HCT116 (cell line): ENCODE results near the gene TMEM269. TPM values are rescaled to one million over a fixed set of nuclear protein-coding genes. Genes with fewer than 3 reads are reported as not detected.

Experiments
- ATAC-seq: fragments of 200-7000 bp; cut with Tn5 transposase; 2 replicates; pipeline ENCODE4 v1.9.1; 2020; ENCODE audit warnings: mild to moderate bottlenecking, moderate library complexity
- BruUV-seq: library from RNA; stranded (reverse); fragments of 400-500 nt; replicated peaks from 2 replicates; lab custom pipeline; 2021; lab: Mats Ljungman, UMichigan
- CTCF ChIA-PET: fragments of 300-600 bp; sonication (Branson Sonifier 250); formaldehyde crosslinking; loops from one replicate; lab custom pipeline; 2021; ENCODE audit warnings: antibody characterized with exemption; lab: Charles Lee
- POLR2A ChIA-PET: fragments of 300-600, 350-600 bp; sonication (Branson Sonifier 250); formaldehyde crosslinking; loops from one replicate; lab custom pipeline; 2021; ENCODE audit warnings: antibody characterized with exemption; lab: Charles Lee
- RAD21 ChIA-PET, 2 experiments: fragments of 300-600 bp; sonication (Branson Sonifier 250); formaldehyde crosslinking; loops; one replicate each; lab custom pipeline; 2023; ENCODE audit warnings: low total read pairs in 2 of 2; ENCODE audit not compliant: uncharacterized antibody in 2 of 2, unreplicated experiment in 2 of 2, low non-redundant PET in 1 of 2; lab: Charles Lee
- DNase-seq: peaks from one replicate; pipeline ENCODE4 v3.0.0-alpha.2; 2010; ENCODE audit warnings: low read depth, low spot score
- H2AFZ ChIP-seq: fragments of 200-600 bp; shearing (Covaris generic), sonication (generic); 2 replicates; pipeline ENCODE4 v1.6.1; 2017; ENCODE audit warnings: low read depth, mixed run types, mixed read lengths, antibody characterized with exemption, low read length; ENCODE audit not compliant: poor library complexity, severe bottlenecking
- H3K27ac ChIP-seq: 2 replicates; pipeline ENCODE4 v1.5.1; 2012; ENCODE audit warnings: low read depth, low read length
- H3K27me3 ChIP-seq: fragments of 200-600 bp; sonication (generic); 2 replicates; pipeline ENCODE4 v1.6.1; 2016; ENCODE audit warnings: mixed run types, low read length, mixed read lengths; ENCODE audit not compliant: insufficient read depth
- H3K36me3 ChIP-seq, 2 experiments: fragments of 200-500 bp in 1 of 2; fragments of 200-600 bp in 1 of 2; sonication (Bioruptor generic) in 1 of 2; sonication (generic) in 1 of 2; 2 replicates each; pipeline versions ENCODE4 v1.5.1 to v1.6.1; 2014 to 2016; ENCODE audit warnings: low read length in 2 of 2, inconsistent platforms in 1 of 2, mixed read lengths in 1 of 2, mixed run types in 1 of 2; ENCODE audit not compliant: insufficient read depth in 2 of 2, control insufficient read depth in 1 of 2
- H3K4me1 ChIP-seq, 2 experiments: fragments of 200-600 bp in 1 of 2; sonication (generic) in 1 of 2; 2 replicates each; pipeline versions ENCODE4 v1.5.1 to v1.6.1; 2012 to 2017; ENCODE audit warnings: low read length in 2 of 2, inconsistent platforms in 1 of 2, mild to moderate bottlenecking in 1 of 2, mixed read lengths in 1 of 2, mixed run types in 1 of 2, moderate library complexity in 1 of 2; ENCODE audit not compliant: insufficient read depth in 2 of 2, control insufficient read depth in 1 of 2
- H3K4me2 ChIP-seq: fragments of 200-600 bp; sonication (generic); 2 replicates; pipeline ENCODE4 v1.6.1; 2017; ENCODE audit warnings: mixed run types, low read length, mixed read lengths
- H3K4me3 ChIP-seq, 2 experiments: fragments of 200-600 bp in 1 of 2; sonication (generic) in 1 of 2; replicated peaks in 1 of 2; 2 replicates each; pipeline ENCODE4 v1.5.1; 2011 to 2016; ENCODE audit warnings: low read length in 2 of 2, control low read depth in 1 of 2, low read depth in 1 of 2, mild to moderate bottlenecking in 1 of 2, mixed read lengths in 1 of 2, mixed run types in 1 of 2
- H3K79me2 ChIP-seq: fragments of 200-600 bp; sonication (generic); 2 replicates; pipeline ENCODE4 v1.6.1; 2017; ENCODE audit warnings: mild to moderate bottlenecking, mixed run types, low read length, moderate library complexity, mixed read lengths; ENCODE audit not compliant: insufficient read depth
- H3K9ac ChIP-seq: fragments of 200-600 bp; sonication (generic); 2 replicates; pipeline ENCODE4 v1.6.1; 2016; ENCODE audit warnings: low read length, mixed read lengths
- H3K9me2 ChIP-seq: fragments of 200-600 bp; sonication (generic), shearing (Covaris generic); 2 replicates; pipeline ENCODE4 v1.6.1; 2017; ENCODE audit warnings: mixed run types, mild to moderate bottlenecking, moderate library complexity; ENCODE audit not compliant: insufficient read depth
- H3K9me3 ChIP-seq, 2 experiments: fragments of 200-500 bp in 1 of 2; fragments of 200-600 bp in 1 of 2; sonication (Bioruptor generic) in 1 of 2; sonication (generic) in 1 of 2; 2 replicates each; pipeline ENCODE4 v1.6.1; 2014 to 2017; ENCODE audit warnings: low read length in 2 of 2, mixed read lengths in 2 of 2, inconsistent platforms in 1 of 2, low read depth in 1 of 2, mild to moderate bottlenecking in 1 of 2, mixed run types in 1 of 2, moderate library complexity in 1 of 2; ENCODE audit not compliant: control insufficient read depth in 1 of 2, insufficient read depth in 1 of 2
- H4K20me1 ChIP-seq: fragments of 200-600 bp; sonication (generic), shearing (Covaris generic); 2 replicates; pipeline ENCODE4 v1.6.1; 2017; ENCODE audit warnings: mixed run types, mild to moderate bottlenecking, moderate library complexity; ENCODE audit not compliant: insufficient read depth
- ATF3 ChIP-seq: IDR thresholded peaks from 2 replicates; pipeline ENCODE4 v1.6.1; 2012
- CEBPB ChIP-seq: IDR thresholded peaks from 2 replicates; pipeline ENCODE4 v1.6.1; 2012; ENCODE audit warnings: low read depth
- EGR1 ChIP-seq: IDR thresholded peaks from 2 replicates; pipeline ENCODE4 v1.6.1; 2012; ENCODE audit warnings: low read depth
- ELF1 ChIP-seq: IDR thresholded peaks from 2 replicates; pipeline ENCODE4 v1.6.1; 2012; ENCODE audit warnings: low read depth, borderline replicate concordance
- EZH2 ChIP-seq: fragments of 200-600 bp; sonication (generic); IDR thresholded peaks from 2 replicates; pipeline ENCODE4 v1.6.1; 2017; ENCODE audit warnings: antibody characterized with exemption, mixed run types
- EZH2phosphoT487 ChIP-seq: fragments of 200-600 bp; IDR thresholded peaks from 2 replicates; pipeline ENCODE4 v1.6.1; 2018; ENCODE audit warnings: antibody characterized with exemption, borderline replicate concordance
- MAX ChIP-seq: IDR thresholded peaks from 2 replicates; pipeline ENCODE4 v1.6.1; 2012
- POLR2A ChIP-seq: IDR thresholded peaks from 2 replicates; pipeline ENCODE4 v1.7.0; 2011; ENCODE audit warnings: borderline replicate concordance; ENCODE audit not compliant: insufficient read depth, insufficient read length; ENCODE audit errors: extremely low read depth
- POLR2AphosphoS5 ChIP-seq: IDR thresholded peaks from 2 replicates; pipeline ENCODE4 v1.6.1; 2011; ENCODE audit warnings: mild to moderate bottlenecking, low read depth, low read length, moderate library complexity
- RAD21 ChIP-seq: IDR thresholded peaks from 2 replicates; pipeline ENCODE4 v1.6.1; 2012; ENCODE audit warnings: low read depth, mild to moderate bottlenecking
- SP1 ChIP-seq: IDR thresholded peaks from 2 replicates; pipeline ENCODE4 v1.6.1; 2012; ENCODE audit warnings: low read depth
- SRF ChIP-seq: IDR thresholded peaks from 2 replicates; pipeline ENCODE4 v1.6.1; 2012; ENCODE audit warnings: low read depth
- TCF7L2 ChIP-seq: IDR thresholded peaks from 2 replicates; pipeline ENCODE4 v1.7.0; 2011; ENCODE audit warnings: borderline replicate concordance, inconsistent platforms; ENCODE audit not compliant: insufficient read depth, insufficient read length; ENCODE audit errors: extremely low read depth
- YY1 ChIP-seq: IDR thresholded peaks from 2 replicates; pipeline ENCODE4 v1.6.1; 2011; ENCODE audit warnings: low read length, low read depth, moderate library complexity, mild to moderate bottlenecking; ENCODE audit not compliant: insufficient replicate concordance; ENCODE audit errors: extremely low read depth
- ZBTB33 ChIP-seq: IDR thresholded peaks from 2 replicates; pipeline ENCODE4 v1.6.1; 2011; ENCODE audit warnings: mild to moderate bottlenecking, low read length, moderate library complexity; ENCODE audit not compliant: insufficient replicate concordance; ENCODE audit errors: extremely low read depth
- ZFX ChIP-seq: fragments of 450-650 bp; IDR thresholded peaks from 2 replicates; pipeline ENCODE4 v1.6.1; 2017
- ZNF274 ChIP-seq: fragments of 200-500 bp; sonication (Bioruptor generic); IDR thresholded peaks from 2 replicates; pipeline ENCODE4 v1.6.1; 2014; ENCODE audit warnings: mild to moderate bottlenecking, low read depth, low read length, inconsistent platforms
- intact Hi-C: fragments of 100-400 bp; cut with micrococcal nuclease; formaldehyde crosslinking; loops from 2 replicates; pipeline ENCODE4 v1.10.0; 2022
- total RNA-seq: library from RNA; stranded (reverse); gene quantifications from one replicate; pipeline ENCODE4 v1.2.1, GENCODE V29; 2021; ENCODE audit not compliant: unreplicated experiment
- TF ChIP-seq, protein P1 (sequence below), 3 experiments: fragments of 200-600 bp in 1 of 3; sonication (generic) in 1 of 3; IDR thresholded peaks in 2 of 3; conservative IDR thresholded peaks in 1 of 3; 2 replicates each; pipeline ENCODE4 v1.5.1; 2012 to 2017; ENCODE audit warnings: low read depth in 2 of 3, low read length in 2 of 3, antibody characterized with exemption in 1 of 3, borderline replicate concordance in 1 of 3, control low read depth in 1 of 3, mild to moderate bottlenecking in 1 of 3, mixed read lengths in 1 of 3, mixed run types in 1 of 3, moderate library complexity in 1 of 3; ENCODE audit not compliant: insufficient read depth in 1 of 3

Gene TMEM269
- total RNA-seq, 1 experiment from 2014 or later: 0.34 TPM

DNA sequence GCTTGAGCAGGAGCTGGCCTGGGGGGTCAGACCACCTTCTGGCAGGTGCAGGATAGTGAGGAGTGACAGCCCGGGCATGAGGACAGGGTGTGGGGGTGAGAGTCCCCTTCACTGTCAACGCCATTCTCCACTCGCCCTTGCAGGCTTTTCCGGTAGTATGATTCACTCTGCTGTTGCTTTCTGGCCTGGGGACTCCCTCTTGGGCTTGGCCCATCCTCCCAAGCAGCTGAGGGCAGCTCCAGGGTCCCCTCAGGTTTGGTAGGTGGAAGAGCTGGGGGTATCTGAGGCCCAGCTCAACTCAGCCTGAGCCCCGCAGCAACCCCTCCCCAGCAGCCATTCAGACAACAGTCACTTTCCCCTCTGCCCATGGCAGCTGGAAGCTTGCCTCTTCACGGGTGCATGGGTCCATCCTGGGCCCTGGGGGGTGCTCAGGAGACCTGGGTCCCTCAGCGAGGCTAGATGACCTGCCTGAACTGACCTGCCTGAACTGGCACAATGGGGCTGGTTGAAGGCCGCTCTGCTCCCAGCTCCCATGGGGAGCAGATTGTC lies 46.0 kb upstream of the TMEM269 start:
- ATAC-seq (no peak), DNase-seq (no peak)
- Histone ChIP-seq H3K4me2 (no peak overlapping the region), H3K9me3 (no peaks in the 10 kb centered on the region), H3K27ac (no peak overlapping the region), H4K20me1 (no peaks in the 10 kb centered on the region), H3K4me3 (no peak overlapping the region), H3K9ac (no peak overlapping the region), H3K27me3 (no peaks in the 10 kb centered on the region), H2AFZ (no peak overlapping the region), H3K79me2 (no peaks in the 10 kb centered on the region), H3K9me2 (no peaks in the 10 kb centered on the region), H3K36me3 (no peaks in the 10 kb centered on the region), H3K4me1 (peaks cover 0 to 6% of the 10 kb centered on the region in 2 experiments; a peak in 3 of 4 replicates)
- POLR2A ChIA-PET: no interaction called here
- intact Hi-C loops: loop anchor here (10.0 kb wide), 2 partner anchors 394 to 564 kb away; no protein-coding TSS in a partner anchor
- RAD21 ChIA-PET: no interaction called here
- no TSS peak for BruUV-seq
- CTCF ChIA-PET: no interaction called here
- TF ChIP-seq SRF (no peak), ATF3 (no peak), ZNF274 (no peak), ELF1 (no peak), POLR2A (no peak), EZH2 (no peak), YY1 (no peak), SP1 (no peak), POLR2AphosphoS5 (no peak), ZBTB33 (no peak), RAD21 (no peak), TCF7L2 (no peak), ZFX (no peak), EGR1 (no peak), EZH2phosphoT487 (no peak), CEBPB (no peak), MAX (no peak)
- TF ChIP-seq, protein P1, sequence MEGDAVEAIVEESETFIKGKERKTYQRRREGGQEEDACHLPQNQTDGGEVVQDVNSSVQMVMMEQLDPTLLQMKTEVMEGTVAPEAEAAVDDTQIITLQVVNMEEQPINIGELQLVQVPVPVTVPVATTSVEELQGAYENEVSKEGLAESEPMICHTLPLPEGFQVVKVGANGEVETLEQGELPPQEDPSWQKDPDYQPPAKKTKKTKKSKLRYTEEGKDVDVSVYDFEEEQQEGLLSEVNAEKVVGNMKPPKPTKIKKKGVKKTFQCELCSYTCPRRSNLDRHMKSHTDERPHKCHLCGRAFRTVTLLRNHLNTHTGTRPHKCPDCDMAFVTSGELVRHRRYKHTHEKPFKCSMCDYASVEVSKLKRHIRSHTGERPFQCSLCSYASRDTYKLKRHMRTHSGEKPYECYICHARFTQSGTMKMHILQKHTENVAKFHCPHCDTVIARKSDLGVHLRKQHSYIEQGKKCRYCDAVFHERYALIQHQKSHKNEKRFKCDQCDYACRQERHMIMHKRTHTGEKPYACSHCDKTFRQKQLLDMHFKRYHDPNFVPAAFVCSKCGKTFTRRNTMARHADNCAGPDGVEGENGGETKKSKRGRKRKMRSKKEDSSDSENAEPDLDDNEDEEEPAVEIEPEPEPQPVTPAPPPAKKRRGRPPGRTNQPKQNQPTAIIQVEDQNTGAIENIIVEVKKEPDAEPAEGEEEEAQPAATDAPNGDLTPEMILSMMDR (IDR thresholded peaks at IDR 0.05 in 2 of 3, conservative IDR thresholded peaks at IDR 0.05 in 1 of 3; ENCODE audit: borderline replicate concordance in 1 of 3, insufficient read depth in 1 of 3, low read depth in 2 of 3, low read length in 2 of 3): no peak
